BE2C (cell line): ENCODE measurements around the gene LTB4R.

Source experiments
- DNase-seq: peaks from one replicate; pipeline ENCODE4 v3.0.0-alpha.2; 2020
- H3K27me3 ChIP-seq: fragments of 250-450 bp; sonication (Bioruptor Pico); 2 replicates; pipeline ENCODE4 v1.5.1; 2020; ENCODE audit warnings: mild to moderate bottlenecking
- H3K36me3 ChIP-seq: fragments of 250-450 bp; sonication (Bioruptor Pico); 2 replicates; pipeline ENCODE4 v1.5.1; 2020; ENCODE audit warnings: mild to moderate bottlenecking
- H3K4me1 ChIP-seq: fragments of 250-450 bp; sonication (Bioruptor Pico); 2 replicates; pipeline ENCODE4 v1.5.1; 2020
- H3K4me3 ChIP-seq: 2 replicates; pipeline ENCODE4 v1.5.1; 2011; ENCODE audit warnings: low read depth, low read length
- H3K9me3 ChIP-seq: fragments of 250-450 bp; sonication (Bioruptor Pico); 2 replicates; pipeline ENCODE4 v1.5.1; 2020
- CTCF ChIP-seq: IDR thresholded peaks from 2 replicates; pipeline ENCODE4 v1.5.1; 2012; ENCODE audit warnings: mild to moderate bottlenecking, low read depth, low read length

Gene LTB4R

GRCh38 chr14:24296341-24297157, 14.8 kb upstream of the LTB4R start:
- TF ChIP-seq CTCF: peak; percentile 86
- Histone ChIP-seq H3K27me3 (no peaks in the 10 kb centered on the region), H3K4me3 (no peak overlapping the region), H3K9me3 (no peaks in the 10 kb centered on the region), H3K4me1 (no peaks in the 10 kb centered on the region), H3K36me3 (peaks cover 2% of the 10 kb centered on the region)
- DNase-seq: peak; percentile 76

- TF ChIP-seq CTCF: peak; percentile 67
- H3K36me3 ChIP-seq: peaks cover 10% of the 10 kb centered on the region
- no peaks in the 10 kb centered on the region for H3K27me3 ChIP-seq
- H3K9me3 ChIP-seq: no peaks in the 10 kb centered on the region
- no peaks in the 10 kb centered on the region for H3K4me1 ChIP-seq
- no peak for DNase-seq
- no peak overlapping the region for H3K4me3 ChIP-seq
These were observed 13.9 kb upstream of the LTB4R start for GRCh38 chr14:24297190-24297964.

- Histone ChIP-seq H3K9me3 (no peaks in the 10 kb centered on the region), H3K36me3 (peaks cover 17% of the 10 kb centered on the region), H3K27me3 (no peaks in the 10 kb centered on the region), H3K4me3 (peak overlapping the region; percentile 79), H3K4me1 (no peaks in the 10 kb centered on the region)
- DNase-seq: peak; percentile 44
- no peak for TF ChIP-seq CTCF
These were observed 12.4 kb upstream of the LTB4R start for GRCh38 chr14:24298892-24299254.

DNA sequence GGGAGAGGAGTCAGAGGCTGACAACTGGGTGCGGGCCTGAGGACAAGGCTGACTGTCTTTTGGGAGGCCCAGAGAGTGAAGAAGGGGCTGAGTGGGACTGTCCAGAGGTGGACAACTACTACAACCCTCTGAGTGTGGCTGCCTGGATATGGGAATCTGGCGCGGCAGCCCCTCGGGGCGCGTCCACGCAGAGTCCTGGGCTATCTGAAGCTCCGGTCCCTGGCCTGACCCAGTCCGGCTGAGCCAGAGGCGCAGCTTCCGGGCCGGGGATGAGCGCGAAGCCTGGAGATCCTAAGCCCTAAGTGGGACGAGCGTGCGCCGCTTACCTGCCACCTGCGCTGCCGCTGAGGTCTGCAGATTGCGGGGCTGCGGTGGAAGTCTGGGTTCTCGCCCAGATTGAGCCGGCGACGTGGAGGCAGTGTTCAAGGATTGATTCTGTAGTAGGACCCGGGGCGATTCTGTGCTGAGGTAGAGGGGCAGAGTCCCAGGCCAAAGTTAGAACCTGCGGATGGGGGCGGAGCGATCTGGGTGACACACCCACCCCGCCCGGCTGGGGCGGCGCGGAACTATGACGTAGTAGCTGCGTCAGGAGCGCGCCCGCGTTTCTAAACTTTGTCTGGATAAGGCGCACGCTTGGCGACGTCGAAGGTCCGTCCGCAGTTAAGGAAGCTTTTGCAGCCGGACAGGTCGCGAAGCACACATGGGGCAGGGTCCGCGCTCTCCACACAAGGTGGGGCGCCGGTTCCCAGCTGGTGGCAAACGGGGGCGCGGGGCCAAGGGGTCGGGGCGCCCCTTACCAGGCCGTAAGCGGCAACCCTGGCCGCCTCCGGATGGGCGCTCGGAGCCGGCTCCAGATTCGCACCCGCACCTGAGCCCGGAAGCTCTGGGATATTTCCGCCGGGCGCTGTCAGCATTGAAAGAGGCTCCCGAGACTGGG, 11.8 kb upstream of the LTB4R start, which contains the start of the genes DHRS1 and NOP9:
Gene DHRS1 (minus strand): TSS at position 526 of the 937 bp plus-strand sequence. CDS start 674 bp downstream, outside the sequence.
Gene NOP9 (plus strand): TSS at position 596 of the 937 bp plus-strand sequence. CDS start 105 bp downstream, at position 701.
- no peaks in the 10 kb centered on the region for H3K4me1 ChIP-seq
- TF ChIP-seq CTCF: no peak
- peak within 1 kb of the TSS; percentile 79 for H3K4me3 ChIP-seq
- no peaks in the 10 kb centered on the region for H3K9me3 ChIP-seq
- peaks cover 22% of the 10 kb centered on the region for H3K36me3 ChIP-seq
- no peaks in the 10 kb centered on the region for H3K27me3 ChIP-seq
- DNase-seq: peak; percentile 90

- DNase-seq: no peak
- Histone ChIP-seq H3K27me3 (no peaks in the 10 kb centered on the region), H3K4me1 (no peaks in the 10 kb centered on the region), H3K4me3 (peak overlapping the region; percentile 79), H3K36me3 (peaks cover 32% of the 10 kb centered on the region), H3K9me3 (no peaks in the 10 kb centered on the region)
- no peak for TF ChIP-seq CTCF
These were observed 10.8 kb upstream of the LTB4R start for GRCh38 chr14:24300326-24300980.
